Measurements from ENCODE around the gene PCP4.

The PCP4 gene

DNA sequence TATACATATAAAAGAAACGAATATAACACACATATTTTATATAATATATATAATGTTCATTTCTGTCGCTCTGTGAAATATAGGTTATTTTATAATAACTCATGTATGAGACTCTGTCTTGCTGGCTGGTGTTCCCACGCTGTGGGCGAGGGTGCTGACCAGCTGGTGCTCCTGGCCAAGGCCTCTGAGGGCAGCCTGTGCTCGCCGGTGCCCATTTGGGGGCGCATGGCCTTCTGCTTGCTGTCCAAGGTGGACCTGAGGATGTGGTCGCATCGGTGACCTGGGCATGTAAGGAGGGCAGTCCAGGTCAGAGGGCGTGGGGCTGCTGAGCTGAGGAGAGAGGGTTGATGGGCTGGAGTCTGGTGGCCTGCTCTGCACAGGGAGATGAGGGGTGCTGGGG lies 1.1 kb upstream of the PCP4 start:
- Histone ChIP-seq H3K9me3 (ENCODE audit: insufficient read depth, low read depth, low read length) (no peaks in the 10 kb centered on the region), H3K27me3 (ENCODE audit: insufficient read depth, low read length, poor library complexity, severe bottlenecking) (no peaks in the 10 kb centered on the region), H3K36me3 (ENCODE audit: insufficient read depth, low read length) (no peaks in the 10 kb centered on the region), H2AFZ (ENCODE audit: low read length) (no peak overlapping the region), H3K9ac (ENCODE audit: low read depth, low read length, poor library complexity, severe bottlenecking) (no peak overlapping the region), H3K4me2 (ENCODE audit: low read depth, low read length, poor library complexity, severe bottlenecking) (no peak overlapping the region), H3K79me2 (ENCODE audit: insufficient read depth, low read length) (no peaks in the 10 kb centered on the region), H3K4me3 (ENCODE audit: low read length, poor library complexity, severe bottlenecking) (no peak overlapping the region), H3F3A (ENCODE audit: low read depth) (no peaks in the 10 kb centered on the region), H3K9me2 (replicated peaks; ENCODE audit: low read depth, low read length) (no peaks in the 10 kb centered on the region), H3K4me1 (ENCODE audit: insufficient read depth, low read length, poor library complexity, severe bottlenecking) (no peaks in the 10 kb centered on the region), H4K20me1 (ENCODE audit: insufficient read depth, low read length, poor library complexity, severe bottlenecking) (no peaks in the 10 kb centered on the region)
- TF ChIP-seq, protein P1, sequence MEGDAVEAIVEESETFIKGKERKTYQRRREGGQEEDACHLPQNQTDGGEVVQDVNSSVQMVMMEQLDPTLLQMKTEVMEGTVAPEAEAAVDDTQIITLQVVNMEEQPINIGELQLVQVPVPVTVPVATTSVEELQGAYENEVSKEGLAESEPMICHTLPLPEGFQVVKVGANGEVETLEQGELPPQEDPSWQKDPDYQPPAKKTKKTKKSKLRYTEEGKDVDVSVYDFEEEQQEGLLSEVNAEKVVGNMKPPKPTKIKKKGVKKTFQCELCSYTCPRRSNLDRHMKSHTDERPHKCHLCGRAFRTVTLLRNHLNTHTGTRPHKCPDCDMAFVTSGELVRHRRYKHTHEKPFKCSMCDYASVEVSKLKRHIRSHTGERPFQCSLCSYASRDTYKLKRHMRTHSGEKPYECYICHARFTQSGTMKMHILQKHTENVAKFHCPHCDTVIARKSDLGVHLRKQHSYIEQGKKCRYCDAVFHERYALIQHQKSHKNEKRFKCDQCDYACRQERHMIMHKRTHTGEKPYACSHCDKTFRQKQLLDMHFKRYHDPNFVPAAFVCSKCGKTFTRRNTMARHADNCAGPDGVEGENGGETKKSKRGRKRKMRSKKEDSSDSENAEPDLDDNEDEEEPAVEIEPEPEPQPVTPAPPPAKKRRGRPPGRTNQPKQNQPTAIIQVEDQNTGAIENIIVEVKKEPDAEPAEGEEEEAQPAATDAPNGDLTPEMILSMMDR (conservative IDR thresholded peaks at IDR 0.05; ENCODE audit: low read length): no peak
- no peak for TF ChIP-seq EZH2phosphoT487 (IDR thresholded peaks at IDR 0.05; ENCODE audit: borderline replicate concordance)

DNA sequence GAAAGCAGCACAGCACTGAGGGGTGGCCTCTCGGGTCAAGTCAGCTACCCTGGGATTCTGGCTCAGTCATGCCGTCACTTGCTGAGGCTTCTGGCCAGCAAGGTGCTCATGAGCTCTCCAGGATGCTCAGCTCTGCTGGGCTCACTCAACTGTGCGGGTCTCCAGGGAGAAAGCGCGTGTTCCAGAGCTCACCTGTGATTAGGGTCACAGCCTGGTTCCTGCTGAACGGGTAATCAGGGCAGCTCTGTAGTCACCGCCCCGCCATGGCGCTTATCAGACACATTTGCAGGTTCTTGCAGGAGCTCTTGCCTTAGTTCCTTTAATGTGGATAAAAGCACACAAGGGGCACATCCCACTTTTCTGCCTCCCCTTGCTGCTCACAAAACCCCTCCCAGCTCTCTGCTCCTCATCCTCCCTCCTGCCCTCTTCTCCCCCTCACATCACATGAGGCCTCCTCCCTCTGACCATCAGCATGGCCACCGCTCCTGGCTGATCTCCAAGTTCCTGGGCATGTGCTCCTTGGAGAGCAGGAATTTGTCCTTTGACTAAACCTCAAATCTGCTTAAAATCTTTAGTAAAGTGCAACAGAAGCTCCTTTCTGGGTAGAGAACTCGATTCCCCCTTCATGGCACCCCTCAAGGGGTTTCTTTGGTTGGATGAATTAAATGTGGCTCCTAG lies 2.0 kb downstream of the PCP4 start:
- H3K4me1 ChIP-seq (ENCODE audit: insufficient read depth, low read length, poor library complexity, severe bottlenecking): no peaks in the 10 kb centered on the region
- no peaks in the 10 kb centered on the region for H3K36me3 ChIP-seq (ENCODE audit: insufficient read depth, low read length)
- no peaks in the 10 kb centered on the region for H3K9me2 ChIP-seq (replicated peaks; ENCODE audit: low read depth, low read length)
- no peaks in the 10 kb centered on the region for H4K20me1 ChIP-seq (ENCODE audit: insufficient read depth, low read length, poor library complexity, severe bottlenecking)
- no peak overlapping the region for H3K4me3 ChIP-seq (ENCODE audit: low read length, poor library complexity, severe bottlenecking)
- TF ChIP-seq EZH2phosphoT487 (IDR thresholded peaks at IDR 0.05; ENCODE audit: borderline replicate concordance): no peak
- TF ChIP-seq, protein P1 (conservative IDR thresholded peaks at IDR 0.05; ENCODE audit: low read length): no peak
- no peaks in the 10 kb centered on the region for H3K9me3 ChIP-seq (ENCODE audit: insufficient read depth, low read depth, low read length)
- no peaks in the 10 kb centered on the region for H3K79me2 ChIP-seq (ENCODE audit: insufficient read depth, low read length)
- no peaks in the 10 kb centered on the region for H3K27me3 ChIP-seq (ENCODE audit: insufficient read depth, low read length, poor library complexity, severe bottlenecking)
- no peaks in the 10 kb centered on the region for H3F3A ChIP-seq (ENCODE audit: low read depth)
- H3K9ac ChIP-seq (ENCODE audit: low read depth, low read length, poor library complexity, severe bottlenecking): no peak overlapping the region
- no peak overlapping the region for H2AFZ ChIP-seq (ENCODE audit: low read length)
- H3K4me2 ChIP-seq (ENCODE audit: low read depth, low read length, poor library complexity, severe bottlenecking): no peak overlapping the region

DNA sequence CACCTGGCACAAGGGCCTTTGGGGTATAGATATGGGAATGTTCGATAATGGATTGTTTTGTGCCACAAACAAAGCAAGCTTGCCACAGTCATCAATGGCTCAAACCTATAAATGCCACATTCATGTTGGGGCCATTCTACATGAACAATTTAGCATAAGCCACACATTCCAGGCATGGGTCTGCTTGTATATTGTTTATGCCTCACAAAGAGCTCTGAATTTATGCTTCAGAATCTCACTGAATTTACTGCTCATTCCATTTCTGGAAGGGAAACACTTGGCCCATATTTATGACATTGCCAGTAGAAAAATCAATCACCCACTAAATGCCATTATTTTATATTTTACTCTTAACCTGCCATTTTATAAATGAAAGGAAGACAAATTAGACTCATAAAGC lies 6.4 kb downstream of the PCP4 start:
- H3K27me3 ChIP-seq (ENCODE audit: insufficient read depth, low read length, poor library complexity, severe bottlenecking): no peaks in the 10 kb centered on the region
- TF ChIP-seq, protein P1 (conservative IDR thresholded peaks at IDR 0.05; ENCODE audit: low read length): no peak
- TF ChIP-seq EZH2phosphoT487 (IDR thresholded peaks at IDR 0.05; ENCODE audit: borderline replicate concordance): no peak
- no peaks in the 10 kb centered on the region for H3K9me2 ChIP-seq (replicated peaks; ENCODE audit: low read depth, low read length)
- no peaks in the 10 kb centered on the region for H4K20me1 ChIP-seq (ENCODE audit: insufficient read depth, low read length, poor library complexity, severe bottlenecking)
- H3K4me3 ChIP-seq (ENCODE audit: low read length, poor library complexity, severe bottlenecking): no peak overlapping the region
- no peaks in the 10 kb centered on the region for H3K79me2 ChIP-seq (ENCODE audit: insufficient read depth, low read length)
- H3K4me1 ChIP-seq (ENCODE audit: insufficient read depth, low read length, poor library complexity, severe bottlenecking): no peaks in the 10 kb centered on the region
- H3K36me3 ChIP-seq (ENCODE audit: insufficient read depth, low read length): no peaks in the 10 kb centered on the region
- no peak overlapping the region for H3K4me2 ChIP-seq (ENCODE audit: low read depth, low read length, poor library complexity, severe bottlenecking)
- no peak overlapping the region for H2AFZ ChIP-seq (ENCODE audit: low read length)
- no peaks in the 10 kb centered on the region for H3F3A ChIP-seq (ENCODE audit: low read depth)
- no peak overlapping the region for H3K9ac ChIP-seq (ENCODE audit: low read depth, low read length, poor library complexity, severe bottlenecking)
- H3K9me3 ChIP-seq (ENCODE audit: insufficient read depth, low read depth, low read length): no peaks in the 10 kb centered on the region

Measured in Loucy (cell line).